PC-3 (cell line): ENCODE data around the gene NPLOC4.

Experiments used
- CTCF ChIP-seq: fragments of 300-600 bp; sonication (generic); conservative IDR thresholded peaks from 2 replicates; pipeline ENCODE4 v1.5.1; 2017; ENCODE audit warnings: antibody characterized with exemption, low read depth, mild to moderate bottlenecking, low read length
- EZH2 ChIP-seq: fragments of 300-600 bp; sonication (generic); IDR thresholded peaks from one replicate; pipeline ENCODE4 v1.6.1; 2017; ENCODE audit warnings: antibody characterized with exemption, mild to moderate bottlenecking, low read length; ENCODE audit not compliant: unreplicated experiment
- EZH2phosphoT487 ChIP-seq: fragments of 300-600 bp; sonication (generic); IDR thresholded peaks from 2 replicates; pipeline ENCODE4 v1.6.1; 2018; ENCODE audit warnings: mild to moderate bottlenecking, antibody characterized with exemption, low read length, borderline replicate concordance

DNA sequence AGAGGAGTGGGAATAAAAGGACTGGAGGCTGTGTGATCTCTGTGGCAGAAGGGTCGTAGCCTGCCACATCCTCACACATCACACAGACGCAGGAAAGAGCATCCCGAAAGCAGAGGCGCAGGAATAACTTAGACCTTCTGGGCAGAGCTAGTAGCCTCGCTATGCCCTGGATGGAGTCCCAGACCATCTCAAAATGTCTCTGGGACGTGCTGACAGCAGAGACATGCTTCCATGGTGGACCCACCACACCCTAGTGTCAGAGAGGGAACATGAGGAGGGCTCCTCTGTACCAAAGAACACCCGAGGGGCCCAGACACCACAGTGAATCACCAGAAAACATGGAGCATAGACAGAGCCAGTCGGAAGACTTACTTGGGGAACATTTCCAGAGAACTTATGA is 55.2 kb downstream of the NPLOC4 start:
- TF ChIP-seq CTCF = no peak
- no peak for TF ChIP-seq EZH2phosphoT487
- no peak for TF ChIP-seq EZH2
